Effector memory CD4-positive, alpha-beta T cell (primary cell): ENCODE measurements around the gene PRKAR1B.
A peak's percentile ranks its signal among the peaks of the same experiment; 100 is the strongest.
"Not testable (repeated sequence)": the region's sequence is repeated elsewhere in the genome, so short reads cannot be mapped to it uniquely, and the experiment has no call there.

Experiments
- DNase-seq, 3 donors: peaks; one replicate each; pipeline ENCODE4 v3.0.0-alpha.2; 2020
- H3K27ac ChIP-seq: 2 replicates; pipeline ENCODE4 v1.7.0; 2013; ENCODE audit warnings: mild to moderate bottlenecking, low read length, moderate library complexity; ENCODE audit not compliant: insufficient read depth, poor library complexity, severe bottlenecking
- H3K27me3 ChIP-seq: replicated peaks from 2 replicates; pipeline ENCODE4 v1.7.0; 2013; ENCODE audit warnings: mild to moderate bottlenecking, low read length; ENCODE audit not compliant: insufficient read depth, control insufficient read depth, poor library complexity, severe bottlenecking
- H3K36me3 ChIP-seq: 2 replicates; pipeline ENCODE4 v1.7.0; 2013; ENCODE audit warnings: mild to moderate bottlenecking, low read length, moderate library complexity; ENCODE audit not compliant: control insufficient read depth, insufficient read depth
- H3K4me1 ChIP-seq: 2 replicates; pipeline ENCODE4 v1.7.0; 2013; ENCODE audit warnings: low read length, mild to moderate bottlenecking; ENCODE audit not compliant: control insufficient read depth, insufficient read depth, poor library complexity, severe bottlenecking
- H3K4me3 ChIP-seq: 2 replicates; pipeline ENCODE4 v1.7.0; 2013; ENCODE audit warnings: low read length, low read depth, mild to moderate bottlenecking; ENCODE audit not compliant: insufficient read depth, poor library complexity, severe bottlenecking
- H3K9me3 ChIP-seq: 2 replicates; pipeline ENCODE4 v1.7.0; 2013; ENCODE audit warnings: mild to moderate bottlenecking, low read length, moderate library complexity; ENCODE audit not compliant: control insufficient read depth

Gene PRKAR1B

DNA sequence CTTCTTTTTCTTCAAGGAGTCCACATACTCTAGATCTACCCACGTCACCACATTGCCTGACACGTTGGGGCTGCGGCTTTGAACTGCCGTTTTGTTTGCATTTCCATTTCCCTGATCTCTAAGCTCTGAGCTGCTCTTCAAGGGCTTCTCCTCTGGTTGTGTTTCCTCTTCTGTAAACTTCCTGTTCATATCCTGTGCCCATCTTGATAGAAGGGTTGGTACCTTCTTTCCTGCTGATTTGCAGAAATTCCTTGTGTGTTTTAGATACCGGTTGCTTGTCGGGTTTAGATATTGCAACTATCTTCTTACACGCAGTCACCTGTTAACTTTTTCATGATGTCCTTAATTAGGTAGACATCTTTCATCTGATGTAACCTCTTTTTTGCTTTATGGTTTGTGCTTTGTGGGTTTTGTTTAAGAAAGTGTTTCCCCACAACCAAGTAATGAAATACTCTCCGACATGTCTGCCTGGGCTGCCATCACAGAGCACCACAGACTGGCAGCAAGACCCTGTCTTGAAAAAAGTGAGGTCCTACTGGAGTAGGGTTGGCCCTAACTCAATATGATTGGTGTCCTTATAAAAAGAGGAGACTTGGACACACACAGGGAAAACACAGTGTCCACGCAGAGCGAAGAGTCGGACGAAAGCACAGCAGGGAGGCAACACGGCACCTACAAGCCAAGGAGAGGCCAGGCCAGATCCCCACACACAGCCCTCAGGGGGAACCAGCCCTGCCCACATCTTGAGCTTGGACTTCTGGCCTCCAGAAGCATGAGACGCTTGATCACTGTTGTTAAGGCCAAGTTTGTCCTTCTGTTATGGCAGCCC lies 108.3 kb downstream of the PRKAR1B start:
- DNase-seq = peak; percentile 46 to 64 (median 47)
- Histone ChIP-seq H3K27me3 (no peaks in the 10 kb centered on the region), H3K36me3 (no peaks in the 10 kb centered on the region), H3K4me1 (peaks cover 26% of the 10 kb centered on the region), H3K9me3 (peaks cover 12% of the 10 kb centered on the region), H3K4me3 (no peak overlapping the region), H3K27ac (peak overlapping the region; percentile 84)

DNA sequence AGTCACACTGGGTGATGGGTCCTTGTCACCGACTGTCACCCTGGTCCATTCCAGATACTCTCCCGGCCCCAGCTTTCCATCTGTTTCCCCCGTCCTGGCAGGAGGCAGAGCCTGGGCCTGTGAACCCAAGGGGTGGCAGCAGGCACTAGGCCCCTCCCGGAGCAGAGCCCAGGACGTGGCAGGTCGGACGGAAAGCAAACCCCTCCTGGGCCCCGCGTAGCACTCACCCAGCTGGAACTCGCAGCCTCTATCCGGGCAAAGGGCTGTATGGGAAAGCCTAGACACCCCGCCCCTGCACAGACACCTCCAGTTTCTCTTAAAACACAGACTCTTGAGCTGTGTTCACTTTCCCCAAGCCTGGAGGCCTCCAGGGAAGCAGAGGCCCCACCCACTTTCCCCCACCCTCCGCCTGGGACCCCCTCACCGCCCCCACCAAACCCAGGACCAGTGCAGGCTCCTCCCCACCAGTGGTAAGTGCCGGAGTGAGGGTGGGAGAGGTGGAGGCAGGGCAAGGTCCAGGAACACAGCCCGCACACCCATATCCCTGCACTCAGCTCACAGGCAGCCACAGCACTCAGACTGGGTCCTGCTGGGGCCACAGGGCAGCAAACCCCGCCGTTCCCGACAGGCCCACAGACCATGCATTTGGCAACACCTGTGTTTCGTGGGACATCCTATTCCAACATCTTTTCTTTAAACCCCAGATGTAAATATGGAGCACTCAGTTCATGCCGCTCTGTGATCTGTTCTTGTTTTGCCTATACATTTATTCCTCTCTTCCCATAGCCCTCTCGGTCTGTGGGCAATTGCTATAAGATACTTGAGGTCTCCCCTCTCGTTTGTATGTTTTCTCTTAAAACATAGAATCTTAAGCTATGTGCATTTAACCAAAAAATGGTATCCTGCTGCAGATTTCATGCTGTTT lies 109.2 kb downstream of the PRKAR1B start:
- Histone ChIP-seq H3K9me3 (peaks cover 12% of the 10 kb centered on the region), H3K4me1 (peaks cover 26% of the 10 kb centered on the region), H3K4me3 (no peak overlapping the region), H3K27ac (peak overlapping the region; percentile 84), H3K27me3 (no peaks in the 10 kb centered on the region), H3K36me3 (no peaks in the 10 kb centered on the region)
- no peak for DNase-seq

DNA sequence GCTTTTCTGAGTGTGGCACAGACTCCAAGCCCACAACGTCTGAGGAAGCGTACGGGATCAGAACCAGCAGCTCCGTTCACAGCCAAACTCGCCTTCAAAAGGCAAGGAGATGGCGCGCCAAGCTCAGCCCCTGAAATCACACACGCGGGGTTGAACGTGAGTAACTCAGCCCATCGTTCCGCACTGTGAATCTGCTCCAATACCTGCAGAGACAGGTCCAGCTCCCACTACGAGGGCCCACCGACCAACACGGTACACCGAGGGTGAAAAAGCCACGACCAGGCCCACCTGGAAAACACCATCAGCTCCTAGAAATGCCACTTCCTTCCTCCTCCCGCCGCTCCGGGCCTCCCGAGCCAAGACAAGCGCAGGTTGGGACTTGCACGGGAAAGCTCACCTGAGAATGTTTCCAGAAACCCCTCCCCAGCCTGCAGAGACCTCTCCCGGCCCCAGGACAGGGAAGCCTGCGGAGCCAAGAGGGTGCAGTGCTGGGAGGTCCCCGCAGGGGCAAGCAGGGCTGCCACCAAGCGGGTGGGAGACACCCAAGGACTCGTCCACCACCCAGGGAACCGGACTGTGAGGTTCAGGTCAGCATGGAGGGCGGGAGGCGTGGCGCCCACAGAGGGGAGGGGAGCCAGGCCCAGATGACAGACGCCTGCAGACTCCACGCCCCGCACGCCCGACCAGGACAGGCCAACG lies 113.5 kb downstream of the PRKAR1B start:
- Histone ChIP-seq H3K27ac (no peak overlapping the region), H3K4me1 (peaks cover 30% of the 10 kb centered on the region), H3K4me3 (no peak overlapping the region), H3K9me3 (no peaks in the 10 kb centered on the region), H3K27me3 (no peaks in the 10 kb centered on the region), H3K36me3 (no peaks in the 10 kb centered on the region)
- no peak for DNase-seq

GRCh38 chr7:611837-612236 lies 115.2 kb downstream of the PRKAR1B start:
- not testable (repeated sequence) for H3K27ac ChIP-seq, H3K36me3 ChIP-seq, H3K27me3 ChIP-seq, H3K4me3 ChIP-seq, H3K9me3 ChIP-seq, DNase-seq
- peaks cover 15% of the 10 kb centered on the region for H3K4me1 ChIP-seq

GRCh38 chr7:611281-611810 lies 115.7 kb downstream of the PRKAR1B start:
- Histone ChIP-seq H3K4me3 (no peak overlapping the region), H3K36me3 (no peaks in the 10 kb centered on the region), H3K4me1 (peaks cover 10% of the 10 kb centered on the region), H3K27me3 (no peaks in the 10 kb centered on the region), H3K9me3 (no peaks in the 10 kb centered on the region), H3K27ac (no peak overlapping the region)
- no peak for DNase-seq

DNA sequence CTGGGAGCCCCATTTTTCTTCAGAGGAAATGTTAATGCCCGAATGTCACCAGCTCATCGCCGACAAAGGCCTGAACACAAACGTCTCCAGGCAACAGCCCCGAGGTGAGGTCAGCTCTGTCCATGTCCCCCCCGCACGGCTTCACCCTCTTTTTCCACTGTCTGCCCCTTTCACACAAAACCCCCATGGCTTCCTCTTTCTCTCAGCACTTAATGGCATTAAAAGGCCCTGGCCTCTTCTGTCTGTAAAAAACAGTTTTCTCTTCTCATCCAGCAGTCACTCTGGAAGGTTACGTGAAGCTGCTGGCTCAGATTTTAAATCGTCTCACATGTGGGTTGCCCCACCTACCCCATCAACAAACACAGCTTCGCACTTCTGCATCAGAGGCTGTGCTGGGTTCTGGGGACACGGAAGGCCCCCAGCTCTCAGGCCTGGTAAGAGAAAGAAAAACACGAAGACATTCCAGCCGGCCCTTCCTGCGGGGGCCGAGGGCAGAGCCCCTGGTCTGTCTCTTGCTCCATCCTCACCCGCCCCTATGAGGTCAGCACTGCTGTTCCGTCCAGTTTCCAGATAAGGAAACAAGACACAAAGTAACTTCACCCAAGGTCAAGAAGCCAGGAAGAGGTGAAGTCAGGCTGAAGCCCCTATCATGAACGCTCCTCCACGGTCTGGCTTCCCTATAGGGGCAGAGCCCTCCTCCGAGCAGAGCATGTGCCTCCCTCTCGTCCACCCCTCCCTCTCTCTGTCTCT lies 116.4 kb downstream of the PRKAR1B start:
- no peak for DNase-seq
- no peak overlapping the region for H3K4me3 ChIP-seq
- peaks cover 6% of the 10 kb centered on the region for H3K4me1 ChIP-seq
- no peaks in the 10 kb centered on the region for H3K36me3 ChIP-seq
- no peak overlapping the region for H3K27ac ChIP-seq
- no peaks in the 10 kb centered on the region for H3K27me3 ChIP-seq
- peaks cover 4% of the 10 kb centered on the region for H3K9me3 ChIP-seq

DNA sequence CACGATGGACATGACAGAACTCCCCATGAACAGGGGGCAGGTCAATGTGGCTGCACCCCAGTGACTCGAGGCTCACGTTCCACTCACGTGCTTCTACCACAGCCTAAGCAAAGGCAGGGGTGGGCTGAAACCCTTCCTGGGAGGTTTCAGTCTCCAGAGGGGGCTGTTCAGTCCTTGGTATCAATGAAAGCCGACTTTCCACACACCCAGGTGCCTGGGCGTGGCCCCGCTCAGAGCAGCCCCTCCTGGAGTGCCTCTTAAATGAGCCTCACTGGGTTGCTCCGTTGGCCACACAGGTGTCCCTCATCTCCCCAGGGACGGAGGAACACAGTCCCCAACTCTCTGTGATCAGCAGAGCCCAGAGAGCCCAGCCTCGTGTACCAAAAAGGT lies 116.9 kb downstream of the PRKAR1B start:
- peaks cover 6% of the 10 kb centered on the region for H3K9me3 ChIP-seq
- H3K4me1 ChIP-seq = peaks cover 10% of the 10 kb centered on the region
- no peak overlapping the region for H3K27ac ChIP-seq
- H3K36me3 ChIP-seq = no peaks in the 10 kb centered on the region
- no peak overlapping the region for H3K4me3 ChIP-seq
- no peak for DNase-seq
- H3K27me3 ChIP-seq = no peaks in the 10 kb centered on the region

- Histone ChIP-seq H3K9me3 (peaks cover 6% of the 10 kb centered on the region), H3K4me1 (peaks cover 17% of the 10 kb centered on the region), H3K36me3 (no peaks in the 10 kb centered on the region), H3K27me3 (no peaks in the 10 kb centered on the region), H3K4me3 (no peak overlapping the region), H3K27ac (no peak overlapping the region)
- no peak for DNase-seq
These were observed 117.7 kb downstream of the PRKAR1B start for GRCh38 chr7:609365-609764.

DNA sequence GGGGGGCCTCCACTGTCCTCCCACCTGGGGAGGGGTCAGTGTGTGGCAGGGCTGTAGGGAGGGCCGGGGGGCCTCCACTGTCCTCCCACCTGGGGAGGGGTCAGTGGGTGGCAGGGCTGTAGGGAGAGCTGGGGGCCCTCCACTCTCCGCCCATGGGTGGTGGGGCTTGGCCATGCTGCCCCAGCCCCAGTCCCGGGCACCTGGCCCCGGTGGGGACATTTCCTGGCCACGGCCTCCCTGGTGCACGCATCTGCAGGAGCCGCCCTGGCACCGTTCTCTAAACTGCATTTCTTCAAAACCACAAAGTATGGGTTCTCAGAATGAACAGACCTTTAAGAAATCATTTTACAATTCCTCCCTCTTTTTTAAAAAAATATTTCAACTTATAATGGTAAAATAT lies 118.1 kb downstream of the PRKAR1B start:
- no peaks in the 10 kb centered on the region for H3K36me3 ChIP-seq
- no peaks in the 10 kb centered on the region for H3K27me3 ChIP-seq
- no peak overlapping the region for H3K4me3 ChIP-seq
- no peak for DNase-seq
- H3K4me1 ChIP-seq = peaks cover 21% of the 10 kb centered on the region
- H3K27ac ChIP-seq = no peak overlapping the region
- peaks cover 6% of the 10 kb centered on the region for H3K9me3 ChIP-seq
